ENCODE results near the gene PON3. TPM values are rescaled to one million over a fixed set of nuclear protein-coding genes. Genes with fewer than 3 reads are reported as not detected.

Gene PON3
- total and polyA plus RNA-seq, 2 of the 8 experiments (the other 6 are each of a cell fraction or from before 2014, with no cell fraction given): not detected

DNA sequence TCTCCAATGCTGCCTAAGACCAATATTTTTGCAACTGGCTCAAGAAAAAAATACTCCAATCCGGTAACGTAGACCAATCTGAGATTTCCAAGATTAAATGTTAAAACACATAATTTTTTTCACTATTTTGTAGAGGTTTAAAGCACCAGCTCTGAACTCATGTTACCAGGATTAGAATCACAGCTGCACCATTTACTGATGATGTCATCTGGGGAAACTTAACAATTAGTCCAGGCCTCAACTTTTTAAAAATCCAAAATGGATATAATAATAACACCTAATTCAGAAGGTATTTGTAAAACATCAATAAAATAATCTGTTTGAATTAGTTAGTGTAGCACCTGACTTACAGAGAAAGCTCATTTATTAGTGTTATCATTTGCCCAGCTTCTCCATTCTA lies 86.2 kb downstream of the PON3 start (continued):
- TF ChIP-seq CBX8 (IDR thresholded peaks at IDR 0.05; ENCODE audit: borderline replicate concordance, low read depth, low read length) (no peak), EZH2 (IDR thresholded peaks at IDR 0.05; ENCODE audit: low read depth, low read length, severe bottlenecking) (no peak), SRF (IDR thresholded peaks at IDR 0.05; ENCODE audit: low read depth, low read length) (no peak), CTCF (IDR thresholded peaks at IDR 0.05; ENCODE audit: control extremely low read depth in 1 of 3, insufficient read depth in 1 of 3, low read depth in 1 of 3, low read length in 3 of 3) (no peak), CHD7 (IDR thresholded peaks at IDR 0.05; ENCODE audit: insufficient replicate concordance, low read length) (no peak)
